Measurements from ENCODE around the gene SORCS3. TPM values are rescaled to one million over a fixed set of nuclear protein-coding genes. Genes with fewer than 3 reads are reported as not detected.

Gene SORCS3
- total RNA-seq, 1 donor from 2014 or later, result not detected

DNA sequence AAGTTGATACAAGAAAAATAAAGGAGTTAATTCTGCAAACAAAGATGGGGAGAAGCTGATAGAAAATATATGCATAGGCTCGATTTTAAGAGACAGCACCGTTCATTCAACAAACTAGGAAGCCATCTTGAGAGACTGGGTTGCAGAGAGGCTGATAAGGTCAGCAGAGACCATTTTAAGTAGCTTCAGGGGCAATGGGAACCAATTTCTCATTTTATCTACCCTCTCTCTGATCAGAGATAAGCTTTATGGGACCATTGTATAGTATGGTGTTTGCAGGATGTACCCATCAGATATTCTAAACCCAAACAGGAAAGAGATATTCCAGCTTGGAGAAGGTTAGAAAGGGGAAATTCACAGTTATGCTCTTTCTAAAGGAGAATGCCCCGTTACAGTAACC is 499.5 kb downstream of the SORCS3 start:
- Mint-ChIP-seq H3K27ac (no peak overlapping the region), H3K27me3 (no peaks in the 10 kb centered on the region), H3K4me3 (no peak overlapping the region), H3K4me1 (no peaks in the 10 kb centered on the region), H3K9me3 (peaks cover 2% of the 10 kb centered on the region), H3K36me3 (ENCODE audit: low read depth) (no peaks in the 10 kb centered on the region)
- TF ChIP-seq, protein P1, sequence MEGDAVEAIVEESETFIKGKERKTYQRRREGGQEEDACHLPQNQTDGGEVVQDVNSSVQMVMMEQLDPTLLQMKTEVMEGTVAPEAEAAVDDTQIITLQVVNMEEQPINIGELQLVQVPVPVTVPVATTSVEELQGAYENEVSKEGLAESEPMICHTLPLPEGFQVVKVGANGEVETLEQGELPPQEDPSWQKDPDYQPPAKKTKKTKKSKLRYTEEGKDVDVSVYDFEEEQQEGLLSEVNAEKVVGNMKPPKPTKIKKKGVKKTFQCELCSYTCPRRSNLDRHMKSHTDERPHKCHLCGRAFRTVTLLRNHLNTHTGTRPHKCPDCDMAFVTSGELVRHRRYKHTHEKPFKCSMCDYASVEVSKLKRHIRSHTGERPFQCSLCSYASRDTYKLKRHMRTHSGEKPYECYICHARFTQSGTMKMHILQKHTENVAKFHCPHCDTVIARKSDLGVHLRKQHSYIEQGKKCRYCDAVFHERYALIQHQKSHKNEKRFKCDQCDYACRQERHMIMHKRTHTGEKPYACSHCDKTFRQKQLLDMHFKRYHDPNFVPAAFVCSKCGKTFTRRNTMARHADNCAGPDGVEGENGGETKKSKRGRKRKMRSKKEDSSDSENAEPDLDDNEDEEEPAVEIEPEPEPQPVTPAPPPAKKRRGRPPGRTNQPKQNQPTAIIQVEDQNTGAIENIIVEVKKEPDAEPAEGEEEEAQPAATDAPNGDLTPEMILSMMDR (IDR thresholded peaks at IDR 0.05), result no peak
- ChIA-PET CTCF (no interaction called here), POLR2A (no interaction called here)
- no peak for ATAC-seq (ENCODE audit: low read depth)
- intact Hi-C loops (cut with micrococcal nuclease), result no loop called here
- no peak for DNase-seq

DNA sequence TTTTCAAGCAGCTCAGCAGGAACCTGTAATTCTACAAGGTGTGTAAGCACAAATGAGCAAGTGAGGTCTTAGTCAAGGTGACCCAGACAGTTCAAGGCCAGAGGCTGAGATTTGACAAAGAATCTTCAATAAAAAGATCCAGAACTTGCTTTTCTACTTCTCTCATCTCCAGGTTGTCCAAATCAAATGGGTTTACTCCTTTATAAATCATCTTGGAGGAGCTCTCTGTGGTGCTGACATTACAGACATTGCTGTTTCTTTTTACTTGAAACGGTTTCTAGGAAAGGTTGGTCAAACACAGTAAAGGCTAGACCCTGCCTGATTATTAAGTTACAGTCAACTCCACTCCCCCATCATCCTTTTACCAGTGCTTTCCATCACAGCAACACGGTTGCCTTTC is 504.6 kb downstream of the SORCS3 start:
- H3K27me3 Mint-ChIP-seq, result no peaks in the 10 kb centered on the region
- DNase-seq (no peak), ATAC-seq (ENCODE audit: low read depth) (no peak)
- intact Hi-C loops (cut with micrococcal nuclease), result no loop called here
- POLR2A ChIA-PET, result no interaction called here
- TF ChIP-seq, protein P1 (IDR thresholded peaks at IDR 0.05), result no peak
- H3K4me3 Mint-ChIP-seq, result no peak overlapping the region
- H3K36me3 Mint-ChIP-seq (ENCODE audit: low read depth), result no peaks in the 10 kb centered on the region
- no peaks in the 10 kb centered on the region for H3K4me1 Mint-ChIP-seq
- no peak overlapping the region for H3K27ac Mint-ChIP-seq
- CTCF ChIA-PET, result no interaction called here
- peaks cover 2% of the 10 kb centered on the region for H3K9me3 Mint-ChIP-seq

DNA sequence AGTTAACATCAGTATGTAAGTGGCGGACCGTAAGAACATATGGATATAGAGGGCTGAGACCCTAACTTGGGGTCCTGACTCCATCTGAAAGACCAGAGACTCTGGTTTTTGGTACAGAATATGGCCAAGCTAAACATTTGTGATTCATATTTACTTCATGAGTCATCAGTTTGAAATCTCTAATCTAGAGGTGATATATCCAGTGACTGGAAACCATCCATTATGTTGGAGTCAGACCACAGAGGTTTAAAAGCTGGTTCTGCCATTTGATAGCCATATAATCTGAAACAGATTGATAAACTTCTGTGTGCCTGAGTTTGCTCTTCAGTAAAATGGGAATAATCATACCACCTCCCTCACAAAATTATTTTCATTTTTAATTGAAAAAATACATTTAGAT is 505.3 kb downstream of the SORCS3 start:
- intact Hi-C loops (cut with micrococcal nuclease), result no loop called here
- ChIA-PET CTCF (no interaction called here), POLR2A (no interaction called here)
- Mint-ChIP-seq H3K9me3 (peaks cover 2% of the 10 kb centered on the region), H3K27me3 (no peaks in the 10 kb centered on the region), H3K36me3 (ENCODE audit: low read depth) (no peaks in the 10 kb centered on the region), H3K27ac (no peak overlapping the region), H3K4me3 (no peak overlapping the region), H3K4me1 (no peaks in the 10 kb centered on the region)
- ATAC-seq (ENCODE audit: low read depth), result no peak
- no peak for DNase-seq
- TF ChIP-seq, protein P1 (IDR thresholded peaks at IDR 0.05), result no peak

DNA sequence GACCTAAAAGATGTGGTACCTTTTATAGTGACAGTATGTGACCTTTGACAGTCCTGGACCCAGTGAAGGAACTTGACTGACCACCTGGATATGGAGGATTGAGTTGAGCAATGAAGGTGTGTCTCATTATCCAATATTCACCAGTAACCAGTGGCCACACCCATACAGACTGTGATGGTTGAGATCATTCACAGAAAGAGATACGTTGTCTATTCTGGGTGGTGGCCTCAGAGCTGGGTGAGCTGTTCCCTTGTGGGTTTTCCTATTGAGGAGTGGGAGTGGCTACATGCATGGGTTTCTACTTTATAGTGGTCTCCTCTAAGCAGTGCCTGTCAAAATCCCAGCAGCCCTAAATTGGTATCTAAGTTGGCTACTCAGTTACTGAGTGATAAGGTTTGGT is 507.4 kb downstream of the SORCS3 start:
- peaks cover 4% of the 10 kb centered on the region for H3K9me3 Mint-ChIP-seq
- DNase-seq (no peak), ATAC-seq (ENCODE audit: low read depth) (no peak)
- ChIA-PET CTCF (no interaction called here), POLR2A (no interaction called here)
- H3K4me1 Mint-ChIP-seq, result no peaks in the 10 kb centered on the region
- H3K27me3 Mint-ChIP-seq, result no peaks in the 10 kb centered on the region
- H3K4me3 Mint-ChIP-seq, result no peak overlapping the region
- H3K36me3 Mint-ChIP-seq (ENCODE audit: low read depth), result no peaks in the 10 kb centered on the region
- TF ChIP-seq, protein P1 (IDR thresholded peaks at IDR 0.05), result no peak
- intact Hi-C loops (cut with micrococcal nuclease), result no loop called here
- no peak overlapping the region for H3K27ac Mint-ChIP-seq

DNA sequence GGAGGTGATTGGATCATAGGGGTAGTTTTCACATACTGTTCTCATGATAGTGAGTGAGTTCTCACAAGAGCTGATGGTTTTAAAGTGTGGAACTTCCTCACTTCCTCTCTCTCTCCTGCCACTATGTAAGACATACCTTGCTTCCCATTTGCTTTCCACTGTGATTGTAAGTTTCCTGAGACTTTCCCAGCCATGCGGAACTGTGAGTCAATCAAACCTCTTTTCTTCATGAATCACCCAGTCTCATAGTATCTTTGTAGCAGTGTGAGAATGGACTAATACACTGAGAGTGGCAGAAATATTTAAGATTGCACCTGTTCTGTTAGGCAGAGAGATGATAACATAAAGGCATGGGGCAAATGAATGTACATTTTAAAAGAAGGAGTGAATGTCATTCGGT is 507.8 kb downstream of the SORCS3 start:
- Mint-ChIP-seq H3K9me3 (peaks cover 4% of the 10 kb centered on the region), H3K36me3 (ENCODE audit: low read depth) (no peaks in the 10 kb centered on the region), H3K27ac (no peak overlapping the region), H3K4me1 (no peaks in the 10 kb centered on the region), H3K4me3 (no peak overlapping the region), H3K27me3 (no peaks in the 10 kb centered on the region)
- DNase-seq (no peak), ATAC-seq (ENCODE audit: low read depth) (no peak)
- TF ChIP-seq, protein P1 (IDR thresholded peaks at IDR 0.05), result no peak
- CTCF ChIA-PET, result no interaction called here
- POLR2A ChIA-PET, result no interaction called here
- intact Hi-C loops (cut with micrococcal nuclease), result no loop called here
